ENCODE measurements around the gene S100A14. TPM values are rescaled to one million over a fixed set of nuclear protein-coding genes. Genes with fewer than 3 reads are reported as not detected.

S100A14 gene
- total RNA-seq, 1 experiment from 2014 or later, result 252 TPM

- TF ChIP-seq POLR2A (IDR thresholded peaks at IDR 0.05; ENCODE audit: borderline replicate concordance, extremely low read depth, insufficient read depth, insufficient read length) (no peak), CBX3 (IDR thresholded peaks at IDR 0.05; ENCODE audit: low read depth) (no peak), EZH2phosphoT487 (IDR thresholded peaks at IDR 0.05; ENCODE audit: borderline replicate concordance) (no peak), SP1 (IDR thresholded peaks at IDR 0.05; ENCODE audit: low read depth) (no peak), YY1 (IDR thresholded peaks at IDR 0.05; ENCODE audit: extremely low read depth, insufficient replicate concordance, low read depth, low read length) (no peak), ZFX (IDR thresholded peaks at IDR 0.05) (peak; percentile 21; the same call in 1 of the 2 replicates), CEBPB (IDR thresholded peaks at IDR 0.05; ENCODE audit: low read depth) (no peak)
Measured at GRCh38 chr1:153616144-153616916, at the start of gene S100A14 (continued).

- TF ChIP-seq POLR2A (IDR thresholded peaks at IDR 0.05; ENCODE audit: borderline replicate concordance, extremely low read depth, insufficient read depth, insufficient read length) (no peak), REST (IDR thresholded peaks at IDR 0.05; ENCODE audit: low read depth) (no peak), YY1 (IDR thresholded peaks at IDR 0.05; ENCODE audit: extremely low read depth, insufficient replicate concordance, low read depth, low read length) (no peak), CBX3 (IDR thresholded peaks at IDR 0.05; ENCODE audit: low read depth) (no peak), POLR2AphosphoS5 (IDR thresholded peaks at IDR 0.05; ENCODE audit: low read depth, low read length) (no peak), JUND (IDR thresholded peaks at IDR 0.05) (no peak), CTCF (IDR thresholded peaks at IDR 0.05 in 2 of 3, conservative IDR thresholded peaks at IDR 0.05 in 1 of 3; ENCODE audit: borderline replicate concordance in 1 of 3, insufficient read depth in 1 of 3, low read depth in 2 of 3, low read length in 2 of 3) (no peak), EZH2phosphoT487 (IDR thresholded peaks at IDR 0.05; ENCODE audit: borderline replicate concordance) (no peak), FOSL1 (IDR thresholded peaks at IDR 0.05; ENCODE audit: low read depth) (no peak), ZNF274 (IDR thresholded peaks at IDR 0.05; ENCODE audit: low read depth, low read length) (no peak), ELF1 (IDR thresholded peaks at IDR 0.05; ENCODE audit: borderline replicate concordance, low read depth) (no peak), TCF7L2 (IDR thresholded peaks at IDR 0.05; ENCODE audit: borderline replicate concordance, extremely low read depth, insufficient read depth, insufficient read length) (no peak), SRF (IDR thresholded peaks at IDR 0.05; ENCODE audit: low read depth) (no peak), SP1 (IDR thresholded peaks at IDR 0.05; ENCODE audit: low read depth) (no peak)
- POLR2A ChIA-PET, result interaction anchor here (3.0 kb wide), 1 partner anchor 29 kb away, joined by 8 read pairs; the partner anchor contains the start of gene CHTOP
- H3K4me2 ChIP-seq (ENCODE audit: low read length), result no peak overlapping the region
- RAD21 ChIA-PET (ENCODE audit: low non-redundant PET in 1 of 2, low total read pairs in 2 of 2, uncharacterized antibody in 2 of 2, unreplicated experiment in 2 of 2), result no interaction called here
- H3K36me3 ChIP-seq (ENCODE audit: control insufficient read depth in 1 of 2, insufficient read depth in 2 of 2, low read length in 2 of 2), result peaks cover 66 to 73% of the 10 kb centered on the region in 2 experiments
- no peak overlapping the region for H2AFZ ChIP-seq (ENCODE audit: low read depth, low read length, poor library complexity, severe bottlenecking)
- H3K27ac ChIP-seq (ENCODE audit: low read depth, low read length), result no peak overlapping the region
- DNase-seq (ENCODE audit: low read depth, low spot score) (no peak), ATAC-seq (no peak)
- H3K27me3 ChIP-seq (ENCODE audit: insufficient read depth, low read length), result no peaks in the 10 kb centered on the region
- CTCF ChIA-PET, result no interaction called here
- no peak overlapping the region for H3K9ac ChIP-seq (ENCODE audit: low read length)
- no peak overlapping the region for H3K4me3 ChIP-seq (replicated peaks in 1 of 2; ENCODE audit: low read depth in 1 of 2, low read length in 2 of 2)
- H4K20me1 ChIP-seq (ENCODE audit: insufficient read depth), result no peaks in the 10 kb centered on the region; the same call in 1 of the 2 replicates
- intact Hi-C loops (cut with micrococcal nuclease), result no loop called here
- H3K4me1 ChIP-seq (ENCODE audit: control insufficient read depth in 1 of 2, insufficient read depth in 2 of 2, low read length in 2 of 2), result peaks cover 5 to 13% of the 10 kb centered on the region in 2 experiments; a peak in 3 of 4 replicates
- BruUV-seq (replicated peaks), result no TSS peak
- no peaks in the 10 kb centered on the region for H3K9me3 ChIP-seq (ENCODE audit: control insufficient read depth in 1 of 2, insufficient read depth in 1 of 2, low read depth in 1 of 2, low read length in 2 of 2)
- no peaks in the 10 kb centered on the region for H3K9me2 ChIP-seq (ENCODE audit: insufficient read depth)
- peaks cover 53% of the 10 kb centered on the region for H3K79me2 ChIP-seq (ENCODE audit: insufficient read depth, low read length)
Measured at GRCh38 chr1:153663211-153663610, 47.1 kb upstream of the S100A14 start.

Data from HCT116 (cell line).